GM23248 (cell line): ENCODE results near the gene SMIM35. TPM values are rescaled to one million over a fixed set of nuclear protein-coding genes. Genes with fewer than 3 reads are reported as not detected.

Experiments
- DNase-seq: peaks from one replicate; pipeline ENCODE4 v3.0.0-alpha.2; 2015
- H2AFZ ChIP-seq: fragments of 200-600 bp; sonication (generic); 2 replicates; pipeline ENCODE4 v1.6.1; 2016; ENCODE audit warnings: antibody characterized with exemption
- H3F3A ChIP-seq: fragments of 200-600 bp; sonication (generic); 2 replicates; pipeline ENCODE4 v1.6.1; 2016; ENCODE audit warnings: mild to moderate bottlenecking, antibody characterized with exemption, mixed run types; ENCODE audit not compliant: insufficient read depth
- H3K27ac ChIP-seq: fragments of 200-600 bp; sonication (generic); 2 replicates; pipeline ENCODE4 v1.5.1; 2016; ENCODE audit warnings: mild to moderate bottlenecking
- H3K27me3 ChIP-seq: fragments of 200-600 bp; sonication (generic); replicated peaks from 2 replicates; pipeline ENCODE4 v1.6.1; 2016; ENCODE audit warnings: mild to moderate bottlenecking; ENCODE audit not compliant: insufficient read depth
- H3K36me3 ChIP-seq: fragments of 200-600 bp; sonication (generic); 2 replicates; pipeline ENCODE4 v1.6.1; 2016; ENCODE audit warnings: low read depth, mild to moderate bottlenecking
- H3K4me1 ChIP-seq: fragments of 200-600 bp; sonication (generic); 2 replicates; pipeline ENCODE4 v1.6.1; 2016; ENCODE audit warnings: mild to moderate bottlenecking; ENCODE audit not compliant: insufficient read depth
- H3K4me2 ChIP-seq: fragments of 200-600 bp; sonication (generic); one replicate; pipeline ENCODE4 v1.6.1; 2016; ENCODE audit warnings: mild to moderate bottlenecking; ENCODE audit not compliant: unreplicated experiment
- H3K4me3 ChIP-seq: fragments of 200-600 bp; sonication (generic); 2 replicates; pipeline ENCODE4 v1.5.1; 2016; ENCODE audit warnings: mild to moderate bottlenecking
- H3K79me2 ChIP-seq: fragments of 200-600 bp; sonication (generic); 2 replicates; pipeline ENCODE4 v1.6.1; 2016; ENCODE audit warnings: mild to moderate bottlenecking; ENCODE audit not compliant: insufficient read depth
- H3K9ac ChIP-seq: fragments of 200-600 bp; sonication (generic); 2 replicates; pipeline ENCODE4 v1.6.1; 2016; ENCODE audit warnings: mild to moderate bottlenecking
- H3K9me2 ChIP-seq: fragments of 200-600 bp; sonication (generic); 2 replicates; pipeline ENCODE4 v1.6.1; 2016; ENCODE audit warnings: mixed run types, mild to moderate bottlenecking, moderate library complexity; ENCODE audit not compliant: insufficient read depth
- H3K9me3 ChIP-seq: fragments of 200-600 bp; sonication (generic); one replicate; pipeline ENCODE4 v1.6.1; 2017; ENCODE audit warnings: low read depth
- H4K20me1 ChIP-seq: fragments of 200-600 bp; sonication (generic); 2 replicates; pipeline ENCODE4 v1.6.0; 2016; ENCODE audit not compliant: insufficient read depth
- EZH2 ChIP-seq: fragments of 200-600 bp; sonication (generic); IDR thresholded peaks from 2 replicates; pipeline ENCODE4 v1.6.1; 2018; ENCODE audit warnings: antibody characterized with exemption, mild to moderate bottlenecking; ENCODE audit not compliant: insufficient read depth, poor library complexity, severe bottlenecking
- EZH2phosphoT487 ChIP-seq: fragments of 200-600 bp; sonication (generic); IDR thresholded peaks from 2 replicates; pipeline ENCODE4 v1.6.1; 2018; ENCODE audit warnings: antibody characterized with exemption, moderate library complexity, mild to moderate bottlenecking, low read depth; ENCODE audit not compliant: insufficient read depth
- WGBS, 2 experiments: methylation state at CpG; one replicate each; pipeline ENCODE4 v1.1.6; 2015 to 2017; ENCODE audit warnings: low lambda C conversion rate in 2 of 2, low coverage in 1 of 2; ENCODE audit errors: missing lambda C conversion rate in 2 of 2; 5-methylcytosine and 5-hydroxymethylcytosine counted together
- in situ Hi-C: fragments of 300-500 bp; cut with MboI; formaldehyde crosslinking; loops from 2 replicates; pipeline ENCODE4 v1.15.0; 2020
- polyA plus RNA-seq: library from polyadenylated mRNA; unstranded; fragments of >200 nt; fragmentation: Nextera tagmentation; extraction: Ambion mirVana; gene quantifications from 2 replicates; pipeline ENCODE4 v1.2.1, GENCODE V29; 2016
- total RNA-seq: library from RNA; depleted of rRNA; stranded (reverse); fragments of >200 nt; shearing (Covaris generic); gene quantifications from 2 replicates; pipeline ENCODE4 v1.2.3, GENCODE V29; 2014

SMIM35 gene
- total and polyA plus RNA-seq, 2 experiments from 2014 or later = not detected

GRCh38 chr11:118058311-118059245, 28.2 kb downstream of the SMIM35 start:
- Histone ChIP-seq H3K4me1 (no peaks in the 10 kb centered on the region), H3F3A (no peaks in the 10 kb centered on the region), H3K27ac (no peak overlapping the region), H4K20me1 (no peaks in the 10 kb centered on the region), H3K9me2 (no peaks in the 10 kb centered on the region), H3K36me3 (no peaks in the 10 kb centered on the region), H3K27me3 (peaks cover 4% of the 10 kb centered on the region; the same call in 1 of the 2 replicates), H2AFZ (no peak overlapping the region), H3K9me3 (no peaks in the 10 kb centered on the region), H3K4me2 (no peak overlapping the region), H3K4me3 (no peak overlapping the region), H3K9ac (no peak overlapping the region), H3K79me2 (no peaks in the 10 kb centered on the region)
- peak; percentile 18 for DNase-seq
- in situ Hi-C loops = loop anchor here (10.0 kb wide), 1 partner anchor 224 kb away; no protein-coding TSS in a partner anchor
- WGBS, 2 experiments = 35 to 43% methylated on average over 19 to 20 of the region's 20 CpGs
- no peak for TF ChIP-seq EZH2phosphoT487
- no peak for TF ChIP-seq EZH2

GRCh38 chr11:118057251-118058145, 29.3 kb downstream of the SMIM35 start:
- Histone ChIP-seq H3K27me3 (peaks cover 4% of the 10 kb centered on the region; the same call in 1 of the 2 replicates), H3K4me2 (no peak overlapping the region), H3K36me3 (no peaks in the 10 kb centered on the region), H3K9me3 (no peaks in the 10 kb centered on the region), H3K79me2 (no peaks in the 10 kb centered on the region), H3K9ac (no peak overlapping the region), H4K20me1 (no peaks in the 10 kb centered on the region), H2AFZ (no peak overlapping the region), H3K4me1 (no peaks in the 10 kb centered on the region), H3K9me2 (no peaks in the 10 kb centered on the region), H3K4me3 (no peak overlapping the region), H3K27ac (no peak overlapping the region), H3F3A (no peaks in the 10 kb centered on the region)
- DNase-seq = no peak
- no peak for TF ChIP-seq EZH2phosphoT487
- TF ChIP-seq EZH2 = no peak
- in situ Hi-C loops = loop anchor here (10.0 kb wide), 1 partner anchor 223 kb away; no protein-coding TSS in a partner anchor
- 46 to 53% methylated on average over 14 of the region's 14 CpGs for WGBS, 2 experiments

GRCh38 chr11:118056806-118057205, 30.0 kb downstream of the SMIM35 start:
- in situ Hi-C loops = loop anchor here (10.0 kb wide), 1 partner anchor 222 kb away; no protein-coding TSS in a partner anchor
- Histone ChIP-seq H3K9me3 (no peaks in the 10 kb centered on the region), H3K79me2 (no peaks in the 10 kb centered on the region), H4K20me1 (no peaks in the 10 kb centered on the region), H3K4me3 (no peak overlapping the region), H3K4me1 (no peaks in the 10 kb centered on the region), H3F3A (no peaks in the 10 kb centered on the region), H3K27ac (no peak overlapping the region), H2AFZ (no peak overlapping the region), H3K9me2 (no peaks in the 10 kb centered on the region), H3K36me3 (no peaks in the 10 kb centered on the region), H3K9ac (no peak overlapping the region), H3K4me2 (no peak overlapping the region), H3K27me3 (peaks cover 4% of the 10 kb centered on the region; the same call in 1 of the 2 replicates)
- no peak for TF ChIP-seq EZH2phosphoT487
- TF ChIP-seq EZH2 = no peak
- 58 to 70% methylated on average over 8 of the region's 8 CpGs for WGBS, 2 experiments
- DNase-seq = no peak

- Histone ChIP-seq H3K9me3 (no peaks in the 10 kb centered on the region), H4K20me1 (no peaks in the 10 kb centered on the region), H2AFZ (no peak overlapping the region), H3K4me3 (no peak overlapping the region), H3F3A (no peaks in the 10 kb centered on the region), H3K27ac (no peak overlapping the region), H3K4me2 (no peak overlapping the region), H3K9me2 (no peaks in the 10 kb centered on the region), H3K79me2 (no peaks in the 10 kb centered on the region), H3K4me1 (no peaks in the 10 kb centered on the region), H3K27me3 (peaks cover 4% of the 10 kb centered on the region; the same call in 1 of the 2 replicates), H3K36me3 (no peaks in the 10 kb centered on the region), H3K9ac (no peak overlapping the region)
- TF ChIP-seq EZH2phosphoT487 = no peak
- no peak for TF ChIP-seq EZH2
- no peak for DNase-seq
- in situ Hi-C loops = loop anchor here (10.0 kb wide), 1 partner anchor 221 kb away; no protein-coding TSS in a partner anchor
- WGBS, 2 experiments = 39 to 48% methylated on average over 7 of the region's 7 CpGs
Observed at GRCh38 chr11:118055966-118056365, 30.8 kb downstream of the SMIM35 start.
